NT2/D1 (cell line): ENCODE data around the gene KLK1.

Experiments used
- DNase-seq: peaks from one replicate; pipeline ENCODE4 v3.0.0-alpha.2; 2011; ENCODE audit warnings: low read depth, low spot score
- H3K27me3 ChIP-seq: 2 replicates; pipeline ENCODE4 v1.6.0; 2011; ENCODE audit warnings: mild to moderate bottlenecking; ENCODE audit not compliant: insufficient read length, insufficient read depth
- H3K36me3 ChIP-seq: 2 replicates; pipeline ENCODE4 v1.6.1; 2011; ENCODE audit warnings: mild to moderate bottlenecking, low read length, mixed read lengths; ENCODE audit not compliant: insufficient read depth, insufficient read length
- H3K4me1 ChIP-seq: 2 replicates; pipeline ENCODE4 v1.5.1; 2011; ENCODE audit not compliant: insufficient read depth, insufficient read length
- H3K4me3 ChIP-seq: 2 replicates; pipeline ENCODE4 v1.5.1; 2011; ENCODE audit warnings: low read depth; ENCODE audit not compliant: insufficient read length
- H3K9ac ChIP-seq: 2 replicates; pipeline ENCODE4 v1.6.0; 2011; ENCODE audit warnings: low read depth; ENCODE audit not compliant: insufficient read length
- H3K9me3 ChIP-seq: 2 replicates; pipeline ENCODE4 v1.5.1; 2011; ENCODE audit warnings: mild to moderate bottlenecking, low read length; ENCODE audit not compliant: insufficient read depth
- SUZ12 ChIP-seq: IDR thresholded peaks from 2 replicates; pipeline ENCODE4 v1.6.1; 2011; ENCODE audit not compliant: insufficient read length, insufficient read depth; ENCODE audit errors: extremely low read depth
- YY1 ChIP-seq: IDR thresholded peaks from 2 replicates; pipeline ENCODE4 v1.6.1; 2011; ENCODE audit not compliant: insufficient read length, insufficient read depth
- ZNF274 ChIP-seq: IDR thresholded peaks from 2 replicates; pipeline ENCODE4 v1.6.1; 2011; ENCODE audit warnings: mild to moderate bottlenecking, low read depth, low read length

KLK1 gene

GRCh38 chr19:50830266-50831025, 6.9 kb upstream of the KLK1 start:
- H3K9me3 ChIP-seq: no peaks in the 10 kb centered on the region
- no peak for DNase-seq
- peaks cover 6% of the 10 kb centered on the region for H3K4me1 ChIP-seq
- TF ChIP-seq YY1 (no peak), SUZ12 (no peak), ZNF274 (no peak)
- no peak overlapping the region for H3K4me3 ChIP-seq
- no peak overlapping the region for H3K9ac ChIP-seq
- no peaks in the 10 kb centered on the region for H3K36me3 ChIP-seq
- H3K27me3 ChIP-seq: peaks cover 14% of the 10 kb centered on the region

- no peaks in the 10 kb centered on the region for H3K9me3 ChIP-seq
- peaks cover 7% of the 10 kb centered on the region for H3K27me3 ChIP-seq
- H3K9ac ChIP-seq: no peak overlapping the region
- no peaks in the 10 kb centered on the region for H3K36me3 ChIP-seq
- TF ChIP-seq SUZ12: no peak
- no peak for TF ChIP-seq ZNF274
- no peak for TF ChIP-seq YY1
- peaks cover 6% of the 10 kb centered on the region for H3K4me1 ChIP-seq
- DNase-seq: no peak
- H3K4me3 ChIP-seq: no peak overlapping the region
These were observed 6.2 kb upstream of the KLK1 start for GRCh38 chr19:50829801-50830200.

GRCh38 chr19:50827476-50827875, 3.9 kb upstream of the KLK1 start:
- TF ChIP-seq ZNF274: no peak
- TF ChIP-seq SUZ12: no peak
- no peak for TF ChIP-seq YY1
- no peak for DNase-seq
- Histone ChIP-seq H3K4me1 (peaks cover 6% of the 10 kb centered on the region), H3K27me3 (peaks cover 12% of the 10 kb centered on the region), H3K36me3 (no peaks in the 10 kb centered on the region), H3K4me3 (no peak overlapping the region), H3K9me3 (no peaks in the 10 kb centered on the region), H3K9ac (no peak overlapping the region)

- H3K4me1 ChIP-seq: peaks cover 6% of the 10 kb centered on the region
These were observed 3.1 kb upstream of the KLK1 start for GRCh38 chr19:50826492-50827240.

GRCh38 chr19:50822661-50823208, 852 bp downstream of the KLK1 start:
- DNase-seq: no peak
- no peak for TF ChIP-seq YY1
- TF ChIP-seq ZNF274: no peak
- peaks cover 9% of the 10 kb centered on the region for H3K4me1 ChIP-seq
- no peak overlapping the region for H3K4me3 ChIP-seq
- H3K9me3 ChIP-seq: no peaks in the 10 kb centered on the region
- H3K36me3 ChIP-seq: no peaks in the 10 kb centered on the region
- H3K9ac ChIP-seq: no peak overlapping the region
- peaks cover 52% of the 10 kb centered on the region for H3K27me3 ChIP-seq

More at GRCh38 chr19:50826492-50827240, 3.1 kb upstream of the KLK1 start:
- Histone ChIP-seq H3K9me3 (no peaks in the 10 kb centered on the region), H3K36me3 (no peaks in the 10 kb centered on the region), H3K27me3 (peaks cover 19% of the 10 kb centered on the region), H3K9ac (no peak overlapping the region), H3K4me3 (no peak overlapping the region)
- TF ChIP-seq ZNF274 (no peak), YY1 (no peak), SUZ12 (no peak)
- DNase-seq: no peak

- Histone ChIP-seq H3K27me3 (peaks cover 50% of the 10 kb centered on the region), H3K9ac (no peak overlapping the region), H3K36me3 (no peaks in the 10 kb centered on the region), H3K4me1 (peaks cover 9% of the 10 kb centered on the region), H3K9me3 (no peaks in the 10 kb centered on the region), H3K4me3 (no peak overlapping the region)
- TF ChIP-seq YY1: no peak
- no peak for TF ChIP-seq ZNF274
- TF ChIP-seq SUZ12: no peak
- DNase-seq: no peak
These were observed 2.0 kb downstream of the KLK1 start for GRCh38 chr19:50821622-50822021.

- Histone ChIP-seq H3K36me3 (no peaks in the 10 kb centered on the region), H3K9me3 (no peaks in the 10 kb centered on the region), H3K27me3 (peaks cover 50% of the 10 kb centered on the region), H3K4me1 (peaks cover 9% of the 10 kb centered on the region), H3K9ac (peak overlapping the region; percentile 32), H3K4me3 (no peak overlapping the region)
- DNase-seq: no peak
- no peak for TF ChIP-seq YY1
- TF ChIP-seq SUZ12: no peak
- no peak for TF ChIP-seq ZNF274
These were observed 2.4 kb downstream of the KLK1 start for GRCh38 chr19:50821248-50821612.
